Measurements from ENCODE around the gene FBN2. TPM values are rescaled to one million over a fixed set of nuclear protein-coding genes. Genes with fewer than 3 reads are reported as not detected.
"Not testable (repeated sequence)": the region's sequence is repeated elsewhere in the genome, so short reads cannot be mapped to it uniquely, and the experiment has no call there.

FBN2 gene
- total RNA-seq, 1 donor from 2014 or later, result not detected

GRCh38 chr5:128400766-128401165 lies 137.3 kb downstream of the FBN2 start:
- H3K36me3 Mint-ChIP-seq (ENCODE audit: low read depth); DNase-seq (ENCODE audit: low spot score); H3K27me3 Mint-ChIP-seq (ENCODE audit: low read depth); H3K4me3 Mint-ChIP-seq (ENCODE audit: low read depth); H3K9me3 Mint-ChIP-seq; H3K4me1 Mint-ChIP-seq (ENCODE audit: low read depth); intact Hi-C loops (cut with micrococcal nuclease); H3K27ac Mint-ChIP-seq: not testable (repeated sequence)

GRCh38 chr5:128399111-128399510 lies 138.9 kb downstream of the FBN2 start:
- Mint-ChIP-seq H3K4me3 (ENCODE audit: low read depth) (no peak overlapping the region), H3K36me3 (ENCODE audit: low read depth) (no peaks in the 10 kb centered on the region), H3K4me1 (ENCODE audit: low read depth) (no peaks in the 10 kb centered on the region), H3K27me3 (ENCODE audit: low read depth) (no peaks in the 10 kb centered on the region), H3K9me3 (no peaks in the 10 kb centered on the region), H3K27ac (no peak overlapping the region)
- intact Hi-C loops (cut with micrococcal nuclease), result no loop called here
- DNase-seq (ENCODE audit: low spot score), result no peak

GRCh38 chr5:128397876-128398275 lies 140.2 kb downstream of the FBN2 start:
- Mint-ChIP-seq H3K4me1 (ENCODE audit: low read depth) (no peaks in the 10 kb centered on the region), H3K9me3 (no peaks in the 10 kb centered on the region), H3K36me3 (ENCODE audit: low read depth) (no peaks in the 10 kb centered on the region), H3K27ac (no peak overlapping the region), H3K27me3 (ENCODE audit: low read depth) (no peaks in the 10 kb centered on the region), H3K4me3 (ENCODE audit: low read depth) (no peak overlapping the region)
- DNase-seq (ENCODE audit: low spot score), result no peak
- intact Hi-C loops (cut with micrococcal nuclease), result no loop called here

GRCh38 chr5:128395073-128395472 lies 143.0 kb downstream of the FBN2 start:
- no peak for DNase-seq (ENCODE audit: low spot score)
- H3K4me1 Mint-ChIP-seq (ENCODE audit: low read depth), result no peaks in the 10 kb centered on the region
- H3K9me3 Mint-ChIP-seq, result no peaks in the 10 kb centered on the region
- intact Hi-C loops (cut with micrococcal nuclease), result no loop called here
- no peak overlapping the region for H3K27ac Mint-ChIP-seq
- H3K36me3 Mint-ChIP-seq (ENCODE audit: low read depth), result no peaks in the 10 kb centered on the region
- no peaks in the 10 kb centered on the region for H3K27me3 Mint-ChIP-seq (ENCODE audit: low read depth)
- no peak overlapping the region for H3K4me3 Mint-ChIP-seq (ENCODE audit: low read depth)

GRCh38 chr5:128384068-128384467 lies 154.0 kb downstream of the FBN2 start:
- no peaks in the 10 kb centered on the region for H3K4me1 Mint-ChIP-seq (ENCODE audit: low read depth)
- H3K9me3 Mint-ChIP-seq, result no peaks in the 10 kb centered on the region
- intact Hi-C loops (cut with micrococcal nuclease), result no loop called here
- DNase-seq (ENCODE audit: low spot score), result no peak
- no peak overlapping the region for H3K27ac Mint-ChIP-seq
- H3K27me3 Mint-ChIP-seq (ENCODE audit: low read depth), result no peaks in the 10 kb centered on the region
- H3K4me3 Mint-ChIP-seq (ENCODE audit: low read depth), result no peak overlapping the region
- no peaks in the 10 kb centered on the region for H3K36me3 Mint-ChIP-seq (ENCODE audit: low read depth)

- DNase-seq (ENCODE audit: low spot score), result no peak
- Mint-ChIP-seq H3K4me1 (ENCODE audit: low read depth) (no peaks in the 10 kb centered on the region), H3K27ac (no peak overlapping the region), H3K9me3 (no peaks in the 10 kb centered on the region), H3K4me3 (ENCODE audit: low read depth) (no peak overlapping the region), H3K36me3 (ENCODE audit: low read depth) (no peaks in the 10 kb centered on the region), H3K27me3 (ENCODE audit: low read depth) (no peaks in the 10 kb centered on the region)
- intact Hi-C loops (cut with micrococcal nuclease), result no loop called here
These were observed 157.7 kb downstream of the FBN2 start for GRCh38 chr5:128380337-128380736.

GRCh38 chr5:128378632-128379031 lies 159.4 kb downstream of the FBN2 start:
- Mint-ChIP-seq H3K36me3 (ENCODE audit: low read depth) (no peaks in the 10 kb centered on the region), H3K27me3 (ENCODE audit: low read depth) (no peaks in the 10 kb centered on the region), H3K27ac (no peak overlapping the region), H3K4me3 (ENCODE audit: low read depth) (no peak overlapping the region), H3K4me1 (ENCODE audit: low read depth) (no peaks in the 10 kb centered on the region), H3K9me3 (no peaks in the 10 kb centered on the region)
- intact Hi-C loops (cut with micrococcal nuclease), result no loop called here
- no peak for DNase-seq (ENCODE audit: low spot score)

GRCh38 chr5:128378196-128378595 lies 159.8 kb downstream of the FBN2 start:
- Mint-ChIP-seq H3K27me3 (ENCODE audit: low read depth) (no peaks in the 10 kb centered on the region), H3K9me3 (no peaks in the 10 kb centered on the region), H3K4me1 (ENCODE audit: low read depth) (no peaks in the 10 kb centered on the region), H3K27ac (no peak overlapping the region), H3K4me3 (ENCODE audit: low read depth) (no peak overlapping the region), H3K36me3 (ENCODE audit: low read depth) (no peaks in the 10 kb centered on the region)
- no peak for DNase-seq (ENCODE audit: low spot score)
- intact Hi-C loops (cut with micrococcal nuclease), result no loop called here

- H3K27ac Mint-ChIP-seq, result no peak overlapping the region
- H3K36me3 Mint-ChIP-seq (ENCODE audit: low read depth), result no peaks in the 10 kb centered on the region
- intact Hi-C loops (cut with micrococcal nuclease), result no loop called here
- no peak for DNase-seq (ENCODE audit: low spot score)
- H3K9me3 Mint-ChIP-seq, result no peaks in the 10 kb centered on the region
- H3K4me3 Mint-ChIP-seq (ENCODE audit: low read depth), result no peak overlapping the region
- H3K4me1 Mint-ChIP-seq (ENCODE audit: low read depth), result no peaks in the 10 kb centered on the region
- H3K27me3 Mint-ChIP-seq (ENCODE audit: low read depth), result no peaks in the 10 kb centered on the region
These were observed 161.5 kb downstream of the FBN2 start for GRCh38 chr5:128376577-128376976.

GRCh38 chr5:128366147-128366546 lies 171.9 kb downstream of the FBN2 start:
- H3K27ac Mint-ChIP-seq, result no peak overlapping the region
- no peaks in the 10 kb centered on the region for H3K36me3 Mint-ChIP-seq (ENCODE audit: low read depth)
- no peaks in the 10 kb centered on the region for H3K4me1 Mint-ChIP-seq (ENCODE audit: low read depth)
- H3K9me3 Mint-ChIP-seq, result no peaks in the 10 kb centered on the region
- no peak for DNase-seq (ENCODE audit: low spot score)
- no peaks in the 10 kb centered on the region for H3K27me3 Mint-ChIP-seq (ENCODE audit: low read depth)
- intact Hi-C loops (cut with micrococcal nuclease), result no loop called here
- no peak overlapping the region for H3K4me3 Mint-ChIP-seq (ENCODE audit: low read depth)

- Mint-ChIP-seq H3K4me3 (ENCODE audit: low read depth) (no peak overlapping the region), H3K36me3 (ENCODE audit: low read depth) (no peaks in the 10 kb centered on the region), H3K27me3 (ENCODE audit: low read depth) (no peaks in the 10 kb centered on the region), H3K4me1 (ENCODE audit: low read depth) (no peaks in the 10 kb centered on the region), H3K9me3 (no peaks in the 10 kb centered on the region), H3K27ac (no peak overlapping the region)
- intact Hi-C loops (cut with micrococcal nuclease), result no loop called here
- no peak for DNase-seq (ENCODE audit: low spot score)
These were observed 175.7 kb downstream of the FBN2 start for GRCh38 chr5:128362370-128362769.

- intact Hi-C loops (cut with micrococcal nuclease), result no loop called here
- no peak overlapping the region for H3K27ac Mint-ChIP-seq
- no peak for DNase-seq (ENCODE audit: low spot score)
- no peaks in the 10 kb centered on the region for H3K9me3 Mint-ChIP-seq
- H3K27me3 Mint-ChIP-seq (ENCODE audit: low read depth), result no peaks in the 10 kb centered on the region
- no peaks in the 10 kb centered on the region for H3K36me3 Mint-ChIP-seq (ENCODE audit: low read depth)
- H3K4me3 Mint-ChIP-seq (ENCODE audit: low read depth), result no peak overlapping the region
- H3K4me1 Mint-ChIP-seq (ENCODE audit: low read depth), result no peaks in the 10 kb centered on the region
These were observed 179.2 kb downstream of the FBN2 start for GRCh38 chr5:128358826-128359225.

- Mint-ChIP-seq H3K4me3 (ENCODE audit: low read depth) (no peak overlapping the region), H3K36me3 (ENCODE audit: low read depth) (no peaks in the 10 kb centered on the region)
These were observed 180.8 kb downstream of the FBN2 start for GRCh38 chr5:128357226-128357625.

GRCh38 chr5:128355961-128356360 lies 182.1 kb downstream of the FBN2 start:
- H3K4me1 Mint-ChIP-seq (ENCODE audit: low read depth), result no peaks in the 10 kb centered on the region
- intact Hi-C loops (cut with micrococcal nuclease), result no loop called here
- no peak overlapping the region for H3K4me3 Mint-ChIP-seq (ENCODE audit: low read depth)
- H3K27me3 Mint-ChIP-seq (ENCODE audit: low read depth), result no peaks in the 10 kb centered on the region
- no peaks in the 10 kb centered on the region for H3K9me3 Mint-ChIP-seq
- DNase-seq (ENCODE audit: low spot score), result no peak
- H3K36me3 Mint-ChIP-seq (ENCODE audit: low read depth), result no peaks in the 10 kb centered on the region
- no peak overlapping the region for H3K27ac Mint-ChIP-seq

More at GRCh38 chr5:128357226-128357625, 180.8 kb downstream of the FBN2 start:
- no peaks in the 10 kb centered on the region for H3K9me3 Mint-ChIP-seq
- no peak for DNase-seq (ENCODE audit: low spot score)
- H3K27me3 Mint-ChIP-seq (ENCODE audit: low read depth), result no peaks in the 10 kb centered on the region
- no peak overlapping the region for H3K27ac Mint-ChIP-seq
- H3K4me1 Mint-ChIP-seq (ENCODE audit: low read depth), result no peaks in the 10 kb centered on the region
- intact Hi-C loops (cut with micrococcal nuclease), result no loop called here

Measured in activated T-helper 2 cell treated with anti-CD3 and anti-CD28 coated beads, Interferon-gamma antibody, Interleukin-2, Interleukin-4, amounts not matched to agents 10 μg/mL and 5 μg/mL and 100 μg/mL, durations not matched to agents 14 hours and 24 hours and 36 hours (primary cell).